Fibroblast of peridontal ligament (primary cell): Measurements from ENCODE around the gene EDEM2.
"Not testable (repeated sequence)": the region's sequence is repeated elsewhere in the genome, so short reads cannot be mapped to it uniquely, and the experiment has no call there.

Experiments
- DNase-seq: peaks from one replicate; pipeline ENCODE4 v3.0.0-alpha.2; 2010; ENCODE audit errors: extremely low read depth

EDEM2 gene

DNA sequence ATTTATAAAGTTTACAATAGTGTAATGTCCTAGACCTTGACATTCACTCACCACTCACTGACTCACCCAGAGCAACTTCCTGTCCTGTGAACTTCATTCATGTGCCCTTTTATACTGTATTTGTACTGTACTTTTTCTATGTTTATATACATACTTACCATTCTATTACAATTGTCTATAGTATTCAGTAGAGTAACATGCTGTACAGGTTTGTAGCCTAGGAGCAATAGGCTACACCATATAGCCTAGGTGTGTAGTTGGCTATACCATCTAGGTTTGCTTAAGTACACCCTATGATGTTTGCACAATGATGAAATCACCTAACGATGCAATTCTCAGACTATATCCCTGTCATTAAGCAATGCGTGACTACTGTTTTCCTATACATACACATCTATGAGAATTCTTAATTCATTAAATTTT is 17.5 kb downstream of the EDEM2 start:
- peak; percentile 16 for DNase-seq

DNA sequence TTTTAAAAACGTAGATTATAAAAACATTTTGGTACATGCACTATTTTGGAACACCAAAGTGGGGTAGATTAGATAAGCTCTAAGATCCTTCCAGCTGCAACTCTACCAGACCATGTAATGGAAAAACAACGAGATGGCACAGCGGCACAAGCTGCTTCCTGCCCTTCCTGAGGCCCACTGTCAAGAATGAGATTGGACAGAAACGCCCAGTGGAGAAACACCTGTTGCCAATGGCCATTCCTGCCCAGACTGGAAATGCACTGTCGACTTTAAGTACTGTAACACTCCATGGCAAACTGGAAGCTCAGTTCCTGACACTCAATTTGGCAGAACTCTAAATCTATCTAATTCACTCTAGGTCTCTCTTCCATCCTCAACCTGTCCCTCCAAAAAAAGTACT is 21.4 kb downstream of the EDEM2 start:
- no peak for DNase-seq

DNA sequence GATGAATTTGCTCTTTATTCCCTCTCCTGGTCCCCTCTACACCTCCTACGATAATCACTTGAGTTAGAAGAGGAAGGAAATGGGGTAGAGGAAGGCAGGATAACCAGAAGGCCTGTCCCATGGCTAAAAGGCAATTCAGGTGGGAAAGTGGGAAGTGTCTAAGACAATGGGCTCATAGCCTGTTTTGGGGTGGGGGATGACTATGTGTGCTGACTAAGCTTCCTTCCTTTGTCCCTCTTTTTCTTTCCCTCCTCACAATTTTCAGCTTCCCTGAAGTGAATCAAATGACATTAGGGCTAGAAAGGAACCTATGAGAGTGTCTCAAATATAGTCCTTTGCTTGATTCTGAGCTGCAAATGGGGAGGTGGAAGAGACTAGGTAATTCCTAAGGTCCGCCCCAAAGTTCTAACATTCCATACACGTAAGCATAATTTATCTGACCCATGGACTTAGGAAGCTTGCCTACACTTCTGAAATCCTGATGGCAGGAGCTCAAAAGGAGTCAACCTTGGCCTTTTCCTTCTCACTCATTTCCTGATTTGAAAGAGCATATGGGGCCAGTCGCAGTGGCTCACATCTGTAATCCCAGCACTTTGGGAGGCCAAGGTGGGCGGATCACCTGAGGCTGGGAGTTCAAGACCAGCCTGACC is 24.3 kb downstream of the EDEM2 start:
- DNase-seq, result no peak

DNA sequence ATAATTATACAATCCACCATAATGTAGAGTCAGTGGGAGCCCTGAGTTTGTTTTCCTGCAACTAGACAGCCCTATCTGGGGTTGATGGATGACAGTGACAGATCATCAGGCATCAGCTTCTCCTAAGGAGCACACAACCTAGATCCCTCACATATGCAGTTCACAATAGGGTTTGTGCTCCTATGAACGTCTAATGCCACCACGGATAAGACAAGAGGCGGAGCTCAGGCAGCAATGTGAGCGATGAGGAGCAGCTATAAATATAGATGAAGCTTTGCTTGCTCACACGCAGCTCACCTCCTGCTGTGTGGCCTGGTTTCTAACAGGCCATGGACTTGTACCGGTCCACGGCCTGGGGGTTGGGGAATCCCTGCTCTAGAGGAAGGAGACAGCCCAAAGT is 25.9 kb downstream of the EDEM2 start:
- no peak for DNase-seq

DNA sequence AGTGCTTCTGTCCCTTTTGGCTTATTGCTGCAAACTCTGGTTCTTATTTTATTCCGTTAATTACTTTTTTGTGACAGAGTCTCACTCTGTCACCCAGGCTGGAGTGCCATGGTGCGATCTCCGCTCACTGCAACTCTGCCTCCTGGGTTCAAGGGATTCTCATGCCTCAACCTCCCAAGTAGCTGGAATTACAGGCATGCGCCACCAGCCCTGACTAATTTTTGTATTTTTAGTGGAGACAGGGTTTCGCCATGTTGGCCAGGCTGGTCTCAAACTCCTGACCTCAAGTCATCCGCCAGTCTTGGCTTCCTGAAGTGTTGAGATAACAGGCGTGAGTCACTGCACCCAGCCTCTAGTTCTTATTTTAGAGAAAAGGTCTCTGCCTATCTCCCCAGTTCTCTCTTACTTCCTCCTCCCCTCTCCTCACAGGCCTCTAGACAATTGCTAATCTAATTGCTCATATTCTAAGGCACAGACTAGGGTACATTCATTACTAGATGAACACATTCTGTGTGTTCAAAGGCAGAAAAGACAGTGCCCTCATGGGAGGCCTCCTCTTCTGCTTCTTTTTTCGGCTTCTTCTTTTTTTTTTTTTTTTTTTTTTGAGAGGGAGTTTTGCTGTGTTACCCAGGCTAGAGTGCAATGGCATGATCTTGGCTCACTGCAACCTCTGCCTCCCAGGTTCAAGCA is 27.0 kb downstream of the EDEM2 start:
- peak; percentile 78 for DNase-seq

DNA sequence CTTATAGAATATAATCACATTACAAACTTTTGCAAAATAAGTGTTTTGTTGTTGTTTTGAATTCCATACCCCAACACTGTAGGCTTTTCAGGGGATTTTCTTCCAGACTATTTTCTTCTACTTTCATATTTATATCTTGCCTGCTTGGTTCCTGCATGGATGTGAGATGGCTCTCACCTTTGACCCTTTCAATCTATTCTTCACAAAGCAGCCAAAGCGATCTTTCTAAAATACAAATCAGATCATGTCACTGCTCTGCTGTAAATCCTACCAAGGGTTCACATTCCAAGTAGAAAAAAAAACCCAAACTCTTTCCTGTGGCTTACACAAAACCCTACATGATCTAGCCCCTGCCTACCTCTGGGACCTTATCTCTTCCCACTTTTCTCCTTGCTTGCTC is 29.5 kb downstream of the EDEM2 start:
- DNase-seq, result peak; percentile 63

DNA sequence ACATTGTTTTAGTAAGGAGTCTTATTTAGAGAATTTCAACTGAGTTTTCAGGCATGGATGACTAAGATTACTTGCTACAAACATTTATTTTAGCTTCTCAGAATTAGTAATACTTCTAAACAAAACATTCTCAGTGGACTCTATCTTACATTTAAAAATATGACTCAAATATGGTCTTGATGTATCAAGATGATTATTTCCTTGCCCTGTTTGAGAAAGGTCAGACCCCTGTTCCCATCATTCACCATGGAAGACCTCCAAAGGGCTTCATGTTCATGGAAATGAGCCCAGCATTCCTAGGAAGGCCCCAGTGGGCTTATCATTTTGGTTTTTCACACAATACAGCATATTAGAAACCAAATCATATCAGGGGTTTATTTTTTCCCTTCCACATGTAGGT is 29.9 kb downstream of the EDEM2 start:
- peak; percentile 90 for DNase-seq

DNA sequence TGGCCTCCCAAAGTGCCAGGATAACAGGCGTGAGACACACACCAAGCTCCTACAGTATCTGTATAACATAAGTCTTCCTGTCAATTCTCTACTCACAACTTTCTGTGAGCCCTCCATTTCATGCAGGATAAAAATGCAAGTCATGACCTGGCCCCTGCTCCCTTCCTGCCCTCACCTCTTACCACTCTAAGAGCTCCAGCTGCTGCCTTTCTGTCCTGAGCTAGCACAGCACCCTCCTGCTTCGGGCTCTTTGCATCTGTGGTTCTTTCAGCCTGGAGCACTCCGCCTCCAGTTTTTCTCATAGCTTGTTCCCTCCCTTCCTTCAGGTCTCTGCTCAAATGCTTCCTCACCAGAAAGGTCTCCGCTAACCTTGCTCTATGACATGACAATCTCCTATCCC is 30.9 kb downstream of the EDEM2 start:
- DNase-seq, result no peak

DNA sequence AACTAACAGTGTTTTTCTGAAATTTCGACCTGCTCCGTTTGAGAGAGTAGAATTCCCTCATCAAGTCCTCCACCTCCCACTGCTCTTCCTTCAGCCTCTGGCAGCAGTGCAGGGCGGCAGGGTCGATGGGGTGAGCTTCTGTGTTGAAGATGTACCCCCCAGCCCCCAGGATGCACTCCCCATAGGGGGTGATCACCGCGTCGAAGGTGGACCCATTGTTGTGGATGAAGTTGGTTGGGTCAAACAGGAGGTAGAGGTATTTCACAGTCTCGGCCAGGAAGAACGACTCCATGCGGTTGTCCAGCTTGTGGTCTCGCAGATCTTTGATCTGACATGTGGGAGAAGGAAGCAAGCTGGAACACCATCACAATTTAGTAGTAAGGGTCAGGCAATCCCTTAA is 31.5 kb downstream of the EDEM2 start:
- no peak for DNase-seq

DNA sequence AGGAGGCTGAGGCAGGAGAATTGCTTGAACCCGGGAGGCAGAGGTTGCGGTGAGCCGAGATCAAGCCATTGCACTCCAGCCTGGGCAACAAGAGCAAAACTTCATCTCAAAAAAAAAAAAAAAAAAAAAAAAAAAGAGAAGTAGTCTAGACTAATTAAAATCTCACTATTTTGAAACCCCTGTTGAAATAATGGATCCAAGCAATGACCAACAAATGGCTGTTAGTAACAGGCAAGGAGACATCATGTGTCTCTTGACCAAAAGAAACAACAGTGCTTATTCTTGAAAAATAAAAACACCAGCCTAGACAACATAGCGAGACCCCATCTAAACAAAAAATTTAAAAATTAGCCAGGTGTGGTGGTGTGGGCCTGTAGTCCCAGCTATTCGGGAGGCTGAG is 34.9 kb downstream of the EDEM2 start:
- not testable (repeated sequence) for DNase-seq

DNA sequence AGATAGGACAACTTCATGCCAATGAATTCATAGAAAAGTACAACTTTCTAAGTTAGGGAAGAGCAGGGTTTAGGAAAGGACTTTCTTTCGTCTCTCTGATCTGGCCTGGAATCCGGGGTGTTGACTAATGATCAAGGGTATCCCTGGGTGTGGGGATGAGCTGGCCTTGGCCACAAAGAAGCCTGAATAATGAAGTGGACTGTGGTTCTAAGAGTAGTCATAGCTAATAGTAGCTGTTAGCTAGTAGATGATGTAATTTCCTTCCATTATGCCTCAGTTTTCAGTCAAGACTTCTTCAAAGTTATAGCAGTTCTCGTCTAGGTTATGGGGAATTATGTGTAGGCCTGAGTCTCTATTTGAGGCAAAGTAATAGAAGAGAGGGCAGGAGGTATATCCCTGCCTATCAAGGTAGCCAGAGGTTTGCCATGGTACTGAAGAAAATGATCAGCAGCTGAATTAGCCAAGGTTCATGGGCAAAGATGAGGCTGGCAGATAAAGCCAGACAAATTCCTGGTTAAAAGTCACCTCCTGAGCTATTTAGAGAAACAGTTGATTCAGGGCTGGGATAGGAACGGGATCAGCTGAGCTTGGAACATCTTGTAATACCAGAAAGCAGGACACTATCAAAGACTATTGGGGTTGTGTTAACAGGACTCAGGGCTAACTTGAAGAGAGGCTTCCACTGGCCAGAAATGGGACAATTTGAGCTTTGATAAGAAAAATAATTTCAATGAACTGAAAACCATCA is 35.8 kb downstream of the EDEM2 start:
- peak; percentile 67 for DNase-seq

DNA sequence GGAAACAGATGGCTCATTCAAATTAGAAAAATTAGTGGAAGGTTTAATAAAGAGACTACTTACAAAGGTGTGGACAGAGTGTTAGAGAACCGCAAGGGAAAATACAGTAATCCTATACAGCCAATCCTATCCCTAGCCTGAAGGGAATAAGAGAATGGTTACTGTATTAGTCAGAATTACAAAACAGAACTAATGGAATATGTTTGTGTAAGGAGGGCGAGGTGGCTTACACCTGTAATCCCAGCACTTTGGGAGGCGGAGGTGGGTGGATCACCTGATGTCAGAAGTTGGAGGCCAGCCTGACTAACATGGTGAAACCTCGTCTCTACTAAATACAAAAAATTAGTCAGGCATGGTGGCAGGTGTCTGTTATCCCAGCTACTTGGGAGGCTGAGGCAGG is 38.2 kb downstream of the EDEM2 start:
- DNase-seq, result no peak

DNA sequence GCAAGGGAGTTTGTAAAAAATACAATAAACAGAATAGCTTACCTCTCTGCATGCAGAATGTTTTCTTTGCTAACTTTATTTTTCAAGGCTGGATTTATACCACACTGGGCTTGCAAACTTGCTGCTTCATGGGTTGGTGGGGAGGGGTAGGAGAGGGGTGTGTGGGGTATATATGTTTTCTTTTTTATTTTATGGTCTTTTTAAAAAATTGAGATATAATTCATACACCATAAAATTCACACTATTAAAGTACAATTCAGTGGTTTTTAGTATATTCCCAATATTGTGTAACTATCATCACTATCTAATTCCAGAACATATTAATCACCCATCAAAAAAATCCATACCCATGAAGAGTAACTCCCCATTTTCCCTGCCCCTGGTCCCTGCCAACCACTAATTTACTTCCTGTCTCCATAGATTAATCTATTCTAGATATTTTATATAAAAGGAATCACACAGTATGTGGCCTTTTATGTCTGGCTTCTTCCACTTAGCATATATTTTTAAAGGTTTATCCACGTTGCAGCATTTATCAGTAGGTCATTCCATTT is 40.2 kb downstream of the EDEM2 start:
- DNase-seq, result no peak

DNA sequence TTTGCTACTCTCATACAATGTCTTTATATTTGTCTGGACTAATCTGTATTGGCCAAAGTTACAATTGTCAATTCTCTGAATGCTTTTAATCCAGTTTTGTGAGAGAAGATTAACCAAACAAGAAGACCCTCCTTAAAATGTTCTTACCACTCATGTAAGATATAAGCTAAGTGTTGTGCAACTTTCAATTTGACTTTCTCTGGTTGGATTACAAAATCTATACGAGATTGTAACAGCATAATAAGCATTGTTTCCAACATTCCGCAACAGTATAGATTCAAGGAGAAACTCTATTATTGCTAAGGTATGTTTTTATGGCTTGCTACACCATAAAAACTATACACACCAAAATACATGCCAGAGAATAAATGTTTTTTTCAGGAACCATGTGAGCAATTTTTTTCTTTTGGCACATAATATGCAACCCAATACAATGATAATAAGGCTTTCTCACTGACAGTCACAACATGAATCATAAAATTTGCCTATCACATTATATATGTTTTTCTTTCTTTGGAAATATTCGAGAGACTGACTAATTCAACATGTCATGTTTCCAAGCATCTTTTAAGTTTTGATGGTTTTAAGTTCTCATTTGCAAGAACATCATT is 42.3 kb downstream of the EDEM2 start:
- DNase-seq, result peak; percentile 61

DNA sequence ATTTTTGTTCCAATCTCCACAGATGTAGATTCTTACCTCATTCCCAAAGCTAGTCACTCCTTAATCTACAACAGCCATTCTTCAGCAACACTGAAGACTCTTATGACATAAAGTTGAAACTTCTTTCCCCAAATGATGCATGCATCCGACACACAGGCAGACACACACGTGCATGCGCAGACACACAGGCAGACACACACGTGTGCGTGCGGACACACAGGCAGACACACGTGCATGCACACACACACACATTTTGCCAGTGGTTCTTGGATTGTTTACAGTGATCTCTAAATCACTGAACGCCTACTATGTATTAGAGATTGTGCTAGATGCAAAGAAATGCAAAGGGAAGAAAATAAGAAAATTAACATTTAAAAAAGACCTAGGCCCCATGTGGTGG is 45.5 kb downstream of the EDEM2 start:
- no peak for DNase-seq

DNA sequence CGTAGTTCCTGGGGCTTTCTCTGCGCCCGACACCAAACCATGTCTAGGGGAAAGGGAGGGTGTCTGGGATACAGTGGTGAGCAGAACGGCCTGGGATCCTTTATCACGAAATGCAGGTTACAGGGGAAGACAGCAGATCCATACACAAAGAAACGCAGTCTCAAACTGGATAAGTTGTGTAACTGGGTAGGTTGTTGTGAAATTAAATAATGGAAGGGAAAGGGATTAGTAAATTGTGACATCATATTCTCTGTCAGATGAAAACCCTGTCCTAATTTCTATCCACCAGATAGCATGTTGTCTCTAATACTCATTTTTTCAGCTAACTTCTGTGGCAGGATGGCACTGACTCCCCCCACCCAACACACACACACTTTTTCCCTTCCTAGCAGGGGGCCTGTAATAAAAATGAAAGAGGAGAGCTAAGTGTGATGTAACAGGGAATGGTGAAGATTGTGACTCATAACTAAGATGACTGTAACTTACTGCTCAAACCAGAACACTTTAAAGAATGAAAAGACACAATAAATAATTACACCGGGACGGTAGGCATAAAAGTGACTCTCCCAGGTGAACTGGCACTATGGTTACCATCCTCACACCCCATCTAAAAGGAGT is 53.8 kb downstream of the EDEM2 start:
- DNase-seq, result peak; percentile 81

DNA sequence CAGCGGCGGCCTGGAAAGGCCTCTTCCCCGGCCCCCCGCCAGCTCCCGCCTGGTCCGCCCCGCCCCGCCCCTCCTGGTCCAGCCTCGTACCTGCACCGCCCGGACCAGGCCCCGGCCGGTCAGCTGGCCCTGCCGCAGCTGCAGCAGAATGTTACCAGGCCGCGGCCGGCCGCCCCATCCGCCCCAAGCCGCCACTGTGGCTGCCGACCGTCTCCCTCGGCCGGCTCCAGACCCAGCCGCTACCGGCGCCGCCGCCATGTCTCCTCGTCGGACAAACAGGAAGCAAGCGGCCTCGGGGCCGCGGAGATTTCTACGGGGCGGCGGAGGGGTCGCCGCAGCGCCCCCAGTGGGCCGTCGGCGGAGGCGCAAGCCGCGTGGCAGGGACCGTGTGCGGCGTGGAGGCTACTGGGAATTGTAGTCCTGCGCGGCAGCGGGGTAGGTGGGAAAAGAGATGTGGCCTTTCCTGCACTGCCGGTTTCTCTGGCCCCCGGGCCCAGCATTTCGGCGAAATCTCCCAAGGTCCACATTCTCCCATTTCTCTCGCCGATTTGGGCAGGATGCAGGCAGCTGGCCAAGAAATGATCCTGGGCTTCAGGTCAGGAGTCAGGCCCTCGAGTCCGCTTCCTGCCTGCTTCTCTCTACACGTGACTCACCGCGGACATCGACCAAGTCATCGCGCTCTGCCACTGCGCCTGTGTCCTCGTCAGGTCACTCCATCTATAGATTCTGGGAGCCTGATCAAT is 54.4 kb downstream of the EDEM2 start, which contains the start of gene TRPC4AP:
TSS of gene TRPC4AP (minus strand) at position 284 of the 743 bp plus-strand sequence. CDS start at position 258, 26 bp downstream.
- peak; percentile 85 for DNase-seq

DNA sequence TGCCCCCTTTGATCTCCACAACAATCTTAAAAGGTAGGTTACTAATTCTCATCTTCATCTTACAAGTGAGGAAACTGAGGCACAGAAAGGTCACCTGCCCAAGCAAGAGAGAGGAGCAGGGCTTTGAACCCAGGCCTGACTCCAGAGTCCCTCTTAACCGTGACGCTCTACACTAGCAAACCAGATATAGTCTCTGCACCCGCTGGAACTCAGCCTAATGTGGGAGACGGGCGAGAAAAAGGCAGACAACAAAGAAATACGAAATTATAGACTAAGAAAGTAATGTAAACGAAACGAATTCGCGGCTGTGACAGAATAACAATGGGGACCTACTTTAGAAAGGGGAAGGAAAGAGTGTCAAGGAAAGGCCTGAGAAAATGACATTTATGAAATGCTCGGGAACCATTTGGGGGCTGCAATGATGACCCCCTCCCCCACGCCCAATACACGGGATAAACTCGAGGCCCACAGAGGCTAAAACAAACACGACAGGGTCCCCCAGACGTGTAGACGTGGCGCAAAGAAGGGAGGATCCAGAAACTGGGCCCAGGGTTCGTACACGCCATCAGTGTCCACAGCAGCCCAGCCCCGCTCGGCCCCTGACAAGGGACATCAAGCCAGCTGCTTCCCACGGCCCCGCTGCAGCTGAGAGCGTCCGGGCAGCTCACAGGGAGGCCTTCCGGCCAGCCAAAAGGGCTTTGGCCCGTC is 55.2 kb downstream of the EDEM2 start:
- peak; percentile 48 for DNase-seq

DNA sequence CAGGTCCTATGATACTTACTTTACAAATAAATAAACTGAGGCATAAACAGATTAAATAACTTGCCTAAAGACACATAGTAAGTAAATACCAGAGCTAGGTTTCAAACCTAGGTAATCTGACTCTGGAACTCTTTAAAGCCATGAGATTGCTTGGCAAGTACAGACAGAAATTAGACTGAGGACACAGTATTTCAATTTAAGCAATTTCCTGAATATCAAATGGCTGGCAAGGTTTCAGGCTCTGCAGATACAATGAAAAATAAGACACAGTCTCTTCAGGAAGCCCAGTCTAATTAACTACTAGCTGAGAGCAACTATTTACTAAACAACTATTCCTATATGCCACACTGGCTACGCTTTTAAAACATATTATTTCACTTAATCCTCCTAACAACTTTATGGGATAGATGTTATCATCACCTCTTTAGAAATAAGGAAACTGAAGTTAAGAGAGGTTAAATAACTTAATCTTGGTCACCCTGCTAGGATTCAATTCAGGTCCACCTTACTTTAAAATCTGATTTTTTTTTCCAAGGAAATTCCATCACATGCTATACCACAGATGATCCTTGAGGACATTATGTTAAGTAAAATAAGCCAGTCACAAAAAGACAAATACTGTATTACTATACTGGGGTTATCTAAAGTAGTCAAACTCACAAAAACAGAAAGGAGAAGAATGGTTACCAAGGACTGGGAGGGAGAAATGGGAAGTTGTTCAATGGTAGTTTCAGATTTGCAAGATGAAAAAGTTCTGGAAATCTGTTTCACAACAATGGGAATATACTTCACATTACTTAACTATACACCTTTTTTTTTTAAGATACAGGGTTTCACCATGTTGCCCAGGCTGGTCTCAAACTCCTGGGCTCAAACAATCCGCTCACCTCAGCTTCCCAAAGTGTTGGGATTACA is 58.6 kb downstream of the EDEM2 start:
- peak; percentile 30 for DNase-seq
